AG10803 (cell line): ENCODE data around the gene REG1B.

ENCODE experiments used
- DNase-seq: peaks from one replicate; pipeline ENCODE4 v3.0.0; 2010; ENCODE audit warnings: low read depth
- H3K4me3 ChIP-seq: 2 replicates; pipeline ENCODE4 v1.5.1; 2011; ENCODE audit warnings: mild to moderate bottlenecking, low read length, control low read depth
- CTCF ChIP-seq: conservative IDR thresholded peaks from 2 replicates; pipeline ENCODE4 v1.5.1; 2011; ENCODE audit warnings: mild to moderate bottlenecking, low read length, control low read depth, inconsistent platforms

The REG1B gene

DNA sequence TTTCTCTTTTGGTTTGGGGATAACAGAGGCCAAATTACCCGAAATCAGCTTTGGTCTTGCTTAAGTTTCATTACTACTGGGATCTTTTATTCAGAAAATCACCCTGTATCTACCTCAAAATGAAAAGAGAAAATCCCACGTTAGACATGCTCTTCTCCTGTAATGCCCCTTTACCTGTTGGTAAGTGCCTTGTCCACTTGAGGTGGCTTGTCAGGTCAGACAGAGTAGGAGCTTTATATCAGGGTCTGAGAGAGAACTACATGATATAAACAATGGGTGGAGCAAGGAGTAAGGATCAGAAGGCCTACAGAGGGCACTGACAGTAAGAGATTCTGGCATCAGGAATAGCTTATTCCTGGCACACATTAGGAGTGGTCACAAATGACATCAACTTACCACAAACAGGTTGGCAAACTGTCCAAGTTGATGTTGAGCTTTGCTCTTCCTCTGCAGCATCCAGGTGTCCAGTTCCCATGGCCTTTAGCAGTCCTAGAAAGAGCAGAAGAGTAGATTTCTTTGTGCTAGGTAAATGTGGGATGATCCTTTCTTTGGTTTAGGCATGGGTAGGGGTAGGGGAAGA is at the start of gene REG1B:
REG1B (minus strand) TSS at position 209 of the 580 bp plus-strand sequence. CDS start 381 bp downstream, outside the sequence.
- TF ChIP-seq CTCF, result no peak
- no peak within 1 kb of the TSS for H3K4me3 ChIP-seq
- no peak for DNase-seq

DNA sequence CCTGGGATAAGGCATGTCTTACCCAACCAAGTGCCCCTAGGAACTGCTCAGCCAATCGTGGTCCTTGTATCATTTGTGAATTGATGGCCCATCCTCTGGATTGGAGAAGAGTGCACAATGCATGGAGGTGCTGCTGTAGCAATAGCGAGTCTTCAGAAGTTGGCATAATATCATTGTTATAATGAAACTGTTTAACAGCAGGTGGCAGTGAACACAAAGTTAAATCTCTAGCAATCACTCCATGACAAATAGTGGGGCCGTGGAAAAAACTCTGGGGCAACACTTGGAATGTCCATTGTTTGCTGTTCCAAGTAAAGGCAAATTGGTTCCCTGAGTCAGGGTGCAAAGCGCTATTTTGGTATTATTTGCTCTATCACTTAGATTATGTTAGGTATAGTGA is 43.9 kb upstream of the REG1B start:
- DNase-seq, result no peak
- TF ChIP-seq CTCF, result no peak
- no peak overlapping the region for H3K4me3 ChIP-seq

GRCh38 chr2:79129804-79130203 is 42.0 kb upstream of the REG1B start:
- TF ChIP-seq CTCF, result no peak
- no peak for DNase-seq
- H3K4me3 ChIP-seq, result no peak overlapping the region

- no peak for DNase-seq
- no peak overlapping the region for H3K4me3 ChIP-seq
- no peak for TF ChIP-seq CTCF
Measured at GRCh38 chr2:79129260-79129659, 41.5 kb upstream of the REG1B start.

- H3K4me3 ChIP-seq, result no peak overlapping the region
- no peak for DNase-seq
- no peak for TF ChIP-seq CTCF
Measured at GRCh38 chr2:79128406-79128805, 40.6 kb upstream of the REG1B start.

DNA sequence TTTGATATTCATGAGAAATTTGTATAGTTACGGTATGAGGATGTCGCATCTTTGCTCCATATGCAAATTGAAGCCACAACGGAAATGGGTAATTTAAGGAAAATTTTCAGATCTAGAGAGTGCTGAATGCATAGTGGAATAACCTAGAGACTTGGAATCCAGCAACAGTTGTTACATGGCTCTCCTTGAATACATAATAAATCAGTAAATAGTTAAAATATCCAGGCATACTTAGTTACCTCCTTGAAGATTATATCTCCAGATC is 37.9 kb upstream of the REG1B start:
- no peak for DNase-seq
- no peak for TF ChIP-seq CTCF
- H3K4me3 ChIP-seq, result no peak overlapping the region

GRCh38 chr2:79124907-79125720 is 37.3 kb upstream of the REG1B start:
- TF ChIP-seq CTCF, result no peak
- DNase-seq, result no peak

More at GRCh38 chr2:79124907-79125720, 37.3 kb upstream of the REG1B start:
- no peak overlapping the region for H3K4me3 ChIP-seq
